CD4-positive, alpha-beta memory T cell (primary cell): ENCODE data around the gene MAGI1. TPM values are rescaled to one million over a fixed set of nuclear protein-coding genes. Genes with fewer than 3 reads are reported as not detected.
A peak's percentile ranks its signal among the peaks of the same experiment; 100 is the strongest.

Experiments used
- CTCF ChIA-PET: fragments of 350-600 bp; sonication (Branson Sonifier 250); formaldehyde crosslinking; loops from one replicate; lab custom pipeline; 2021; ENCODE audit warnings: inconsistent platforms; ENCODE audit not compliant: partially characterized antibody; lab: Charles Lee
- POLR2A ChIA-PET: fragments of 350-600 bp; sonication (Branson Sonifier 250); formaldehyde crosslinking; loops from one replicate; lab custom pipeline; 2021; ENCODE audit not compliant: partially characterized antibody; lab: Charles Lee
- DNase-seq, 5 donors: peaks; one replicate each; pipeline versions ENCODE4 v3.0.0 to v3.0.0-alpha.2; 2020 to 2022; ENCODE audit warnings: mixed read lengths in 1 of 5
- H3K27ac ChIP-seq: one replicate; pipeline ENCODE4 v1.7.0; 2013; ENCODE audit warnings: low read depth, low read length
- H3K27me3 ChIP-seq: 2 replicates; pipeline ENCODE4 v1.7.0; 2013; ENCODE audit warnings: mild to moderate bottlenecking, low read length, moderate library complexity; ENCODE audit not compliant: insufficient read depth
- H3K36me3 ChIP-seq: 2 replicates; pipeline ENCODE4 v1.7.0; 2013; ENCODE audit warnings: mild to moderate bottlenecking, low read length, moderate library complexity; ENCODE audit not compliant: insufficient read depth
- H3K4me1 ChIP-seq: 2 replicates; pipeline ENCODE4 v1.7.0; 2013; ENCODE audit warnings: mild to moderate bottlenecking, low read length, moderate library complexity; ENCODE audit not compliant: insufficient read depth
- H3K4me3 ChIP-seq, 2 donors: one replicate each; pipeline ENCODE4 v1.7.0; 2013; ENCODE audit warnings: low read length in 2 of 2, mild to moderate bottlenecking in 1 of 2
- H3K9me3 ChIP-seq, 2 donors: one replicate each; pipeline ENCODE4 v1.7.0; 2013; ENCODE audit warnings: low read length in 2 of 2, control low read depth in 1 of 2; ENCODE audit not compliant: control insufficient read depth in 1 of 2
- H3K27ac Mint-ChIP-seq, 7 donors: one replicate each; pipeline ENCODE4 v1.8.0; 2020 to 2021; ENCODE audit warnings: mixed read lengths in 7 of 7, mild to moderate bottlenecking in 6 of 7, inconsistent platforms in 3 of 7, moderate library complexity in 3 of 7
- H3K27me3 Mint-ChIP-seq, 2 donors: one replicate each; pipeline ENCODE4 v1.8.0; 2020 to 2021; ENCODE audit warnings: mixed read lengths in 2 of 2
- H3K36me3 Mint-ChIP-seq, 2 donors: one replicate each; pipeline ENCODE4 v1.8.0; 2020 to 2021; ENCODE audit warnings: mixed read lengths in 2 of 2, inconsistent platforms in 1 of 2, mild to moderate bottlenecking in 1 of 2
- H3K4me1 Mint-ChIP-seq, 4 donors: one replicate each; pipeline ENCODE4 v1.8.0; 2020 to 2021; ENCODE audit warnings: mixed read lengths in 4 of 4, mild to moderate bottlenecking in 1 of 4
- H3K4me3 Mint-ChIP-seq, 8 donors: one replicate each; pipeline ENCODE4 v1.8.0; 2020 to 2021; ENCODE audit warnings: mixed read lengths in 8 of 8, mild to moderate bottlenecking in 7 of 8, moderate library complexity in 6 of 8, inconsistent platforms in 3 of 8
- H3K9me3 Mint-ChIP-seq, 8 donors: one replicate each; pipeline ENCODE4 v1.8.0; 2020 to 2021; ENCODE audit warnings: mixed read lengths in 8 of 8, mild to moderate bottlenecking in 5 of 8, inconsistent platforms in 3 of 8, moderate library complexity in 1 of 8
- intact Hi-C: fragments of 100-400 bp; cut with micrococcal nuclease; formaldehyde crosslinking; loops from one replicate; pipeline ENCODE4 v1.15.1; 2023
- polyA plus RNA-seq, 2 donors: library from polyadenylated mRNA; unstranded; fragments of 300-500 nt; fragmentation: Illumina TruSeq; gene quantifications; one replicate each; pipeline ENCODE4 v1.2.3, GENCODE V29; 2021
- total RNA-seq, 2 experiments: library from RNA; stranded (reverse); gene quantifications; one replicate each; pipeline ENCODE4 v1.2.3, GENCODE V29; 2021

The MAGI1 gene
- total and polyA plus RNA-seq, 4 experiments from 2014 or later, result 0.20 TPM; not detected in 3

GRCh38 chr3:65996589-65996988 lies 42.1 kb downstream of the MAGI1 start:
- ChIA-PET CTCF (interaction anchor here (0.7 kb wide), 1 partner anchor 34 kb away, joined by 4 read pairs; no protein-coding TSS in a partner anchor), POLR2A (no interaction called here)
- Histone ChIP-seq H3K36me3 (no peaks in the 10 kb centered on the region), H3K27me3 (no peaks in the 10 kb centered on the region), H3K9me3 (no peaks in the 10 kb centered on the region), H3K4me1 (no peaks in the 10 kb centered on the region), H3K27ac (no peak overlapping the region), H3K4me3 (no peak overlapping the region)
- Mint-ChIP-seq H3K4me3 (no peak overlapping the region), H3K9me3 (peaks cover 0 to 2% (median 0%) of the 10 kb centered on the region in 8 donors), H3K27ac (peak overlapping the region in 1 of 7 donors; percentile 36), H3K27me3 (peaks cover 0 to 2% of the 10 kb centered on the region in 2 donors), H3K4me1 (no peaks in the 10 kb centered on the region), H3K36me3 (no peaks in the 10 kb centered on the region)
- intact Hi-C loops, result no loop called here
- no peak for DNase-seq

- H3K27me3 Mint-ChIP-seq, result peaks cover 0 to 2% of the 10 kb centered on the region in 2 donors
- CTCF ChIA-PET, result no interaction called here
Observed at GRCh38 chr3:65995515-65995914, 43.2 kb downstream of the MAGI1 start.

GRCh38 chr3:65995030-65995429 lies 43.7 kb downstream of the MAGI1 start:
- Mint-ChIP-seq H3K9me3 (peaks cover 0 to 2% (median 0%) of the 10 kb centered on the region in 8 donors), H3K4me1 (no peaks in the 10 kb centered on the region), H3K4me3 (no peak overlapping the region), H3K27me3 (peaks cover under 1 to 2% of the 10 kb centered on the region in 2 donors), H3K27ac (no peak overlapping the region), H3K36me3 (no peaks in the 10 kb centered on the region)
- no peak overlapping the region for H3K4me3 ChIP-seq
- CTCF ChIA-PET, result no interaction called here
- POLR2A ChIA-PET, result no interaction called here
- no peaks in the 10 kb centered on the region for H3K36me3 ChIP-seq
- H3K9me3 ChIP-seq, result no peaks in the 10 kb centered on the region
- intact Hi-C loops, result no loop called here
- no peak for DNase-seq
- no peaks in the 10 kb centered on the region for H3K27me3 ChIP-seq
- no peaks in the 10 kb centered on the region for H3K4me1 ChIP-seq
- H3K27ac ChIP-seq, result no peak overlapping the region

More at GRCh38 chr3:65995515-65995914, 43.2 kb downstream of the MAGI1 start:
- H3K27me3 ChIP-seq, result no peaks in the 10 kb centered on the region
- no peak overlapping the region for H3K27ac ChIP-seq
- H3K9me3 Mint-ChIP-seq, result peaks cover 0 to 2% (median 0%) of the 10 kb centered on the region in 8 donors
- POLR2A ChIA-PET, result no interaction called here
- H3K36me3 ChIP-seq, result no peaks in the 10 kb centered on the region
- DNase-seq, result no peak
- H3K27ac Mint-ChIP-seq, result no peak overlapping the region
- H3K9me3 ChIP-seq, result no peaks in the 10 kb centered on the region
- H3K4me3 Mint-ChIP-seq, result no peak overlapping the region
- H3K4me3 ChIP-seq, result no peak overlapping the region
- no peaks in the 10 kb centered on the region for H3K4me1 Mint-ChIP-seq
- intact Hi-C loops, result no loop called here
- no peaks in the 10 kb centered on the region for H3K4me1 ChIP-seq
- H3K36me3 Mint-ChIP-seq, result no peaks in the 10 kb centered on the region

GRCh38 chr3:65993134-65993900 lies 45.4 kb downstream of the MAGI1 start:
- H3K27me3 Mint-ChIP-seq, result peaks cover 2% of the 10 kb centered on the region in 2 donors
- intact Hi-C loops, result no loop called here
- no peaks in the 10 kb centered on the region for H3K4me1 ChIP-seq
- ChIA-PET POLR2A (no interaction called here), CTCF (interaction anchor here (0.6 kb wide), 1 partner anchor 137 kb away, joined by 3 read pairs; no protein-coding TSS in a partner anchor)
- no peak overlapping the region for H3K27ac Mint-ChIP-seq
- no peak for DNase-seq
- no peak overlapping the region for H3K4me3 Mint-ChIP-seq
- no peaks in the 10 kb centered on the region for H3K36me3 Mint-ChIP-seq
- H3K27ac ChIP-seq, result no peak overlapping the region
- H3K27me3 ChIP-seq, result no peaks in the 10 kb centered on the region
- H3K4me3 ChIP-seq, result no peak overlapping the region
- no peaks in the 10 kb centered on the region for H3K36me3 ChIP-seq
- H3K4me1 Mint-ChIP-seq, result no peaks in the 10 kb centered on the region
- H3K9me3 ChIP-seq, result no peaks in the 10 kb centered on the region
- peaks cover 0 to 2% (median 0%) of the 10 kb centered on the region in 8 donors for H3K9me3 Mint-ChIP-seq

GRCh38 chr3:65992106-65992505 lies 46.6 kb downstream of the MAGI1 start:
- DNase-seq, result no peak
- peaks cover 0 to 4% (median 0%) of the 10 kb centered on the region in 8 donors for H3K9me3 Mint-ChIP-seq
- Histone ChIP-seq H3K4me3 (no peak overlapping the region), H3K4me1 (no peaks in the 10 kb centered on the region), H3K36me3 (no peaks in the 10 kb centered on the region), H3K9me3 (no peaks in the 10 kb centered on the region), H3K27me3 (no peaks in the 10 kb centered on the region), H3K27ac (no peak overlapping the region)
- POLR2A ChIA-PET, result no interaction called here
- H3K4me3 Mint-ChIP-seq, result no peak overlapping the region
- peaks cover 2 to 4% of the 10 kb centered on the region in 2 donors for H3K27me3 Mint-ChIP-seq
- H3K4me1 Mint-ChIP-seq, result no peaks in the 10 kb centered on the region
- intact Hi-C loops, result no loop called here
- H3K27ac Mint-ChIP-seq, result no peak overlapping the region
- CTCF ChIA-PET, result no interaction called here
- H3K36me3 Mint-ChIP-seq, result no peaks in the 10 kb centered on the region

GRCh38 chr3:65988411-65989180 lies 50.1 kb downstream of the MAGI1 start:
- CTCF ChIA-PET, result no interaction called here
- Histone ChIP-seq H3K9me3 (no peaks in the 10 kb centered on the region), H3K4me1 (no peaks in the 10 kb centered on the region), H3K27me3 (no peaks in the 10 kb centered on the region), H3K36me3 (no peaks in the 10 kb centered on the region), H3K27ac (no peak overlapping the region), H3K4me3 (no peak overlapping the region)
- POLR2A ChIA-PET, result no interaction called here
- no peak for DNase-seq
- no peaks in the 10 kb centered on the region for H3K4me1 Mint-ChIP-seq
- intact Hi-C loops, result no loop called here
- H3K27me3 Mint-ChIP-seq, result peaks cover 2% of the 10 kb centered on the region in 2 donors
- H3K27ac Mint-ChIP-seq, result no peak overlapping the region
- no peaks in the 10 kb centered on the region for H3K36me3 Mint-ChIP-seq
- H3K9me3 Mint-ChIP-seq, result peaks cover 0 to 4% (median 0%) of the 10 kb centered on the region in 8 donors
- H3K4me3 Mint-ChIP-seq, result no peak overlapping the region

- H3K27me3 ChIP-seq, result no peaks in the 10 kb centered on the region
- DNase-seq, result no peak
- Mint-ChIP-seq H3K27ac (no peak overlapping the region), H3K4me3 (no peak overlapping the region), H3K36me3 (no peaks in the 10 kb centered on the region), H3K4me1 (no peaks in the 10 kb centered on the region), H3K27me3 (peaks cover 2% of the 10 kb centered on the region in 2 donors), H3K9me3 (peaks cover 0 to 2% (median 0%) of the 10 kb centered on the region in 8 donors)
- POLR2A ChIA-PET, result no interaction called here
- H3K4me1 ChIP-seq, result no peaks in the 10 kb centered on the region
- no peak overlapping the region for H3K27ac ChIP-seq
- no peak overlapping the region for H3K4me3 ChIP-seq
- CTCF ChIA-PET, result no interaction called here
- H3K9me3 ChIP-seq, result no peaks in the 10 kb centered on the region
- no peaks in the 10 kb centered on the region for H3K36me3 ChIP-seq
- intact Hi-C loops, result no loop called here
Observed at GRCh38 chr3:65986285-65986684, 52.4 kb downstream of the MAGI1 start.
